Lower leg skin (tissue), 3 donors: ENCODE measurements around the gene TMEM120A.

Experiments used
- CTCF ChIP-seq, 3 donors: fragments of 450-650 bp; IDR thresholded peaks; one replicate each; pipeline ENCODE4 v1.5.1; 2016; ENCODE audit warnings: antibody characterized with exemption in 3 of 3, mild to moderate bottlenecking in 3 of 3, moderate library complexity in 2 of 3
- POLR2A ChIP-seq, 2 donors: fragments of 450-650 bp; IDR thresholded peaks; one replicate each; pipeline ENCODE4 v1.6.1; 2016 to 2017; ENCODE audit warnings: antibody characterized with exemption in 2 of 2, mild to moderate bottlenecking in 1 of 2, moderate library complexity in 1 of 2

GRCh38 chr7:75953931-75954330 is 40.5 kb downstream of the TMEM120A start:
- no peak for TF ChIP-seq POLR2A (IDR thresholded peaks at IDR 0.05)
- no peak for TF ChIP-seq CTCF (IDR thresholded peaks at IDR 0.05)
